Left ventricle myocardium inferior (tissue), 1 donor: ENCODE data around the gene INO80D. TPM values are rescaled to one million over a fixed set of nuclear protein-coding genes. Genes with fewer than 3 reads are reported as not detected.

ENCODE experiments used
- DNase-seq: peaks from one replicate; pipeline ENCODE4 v3.0.0-alpha.2; 2020
- H3K27ac ChIP-seq: fragments of 200-600 bp; replicated peaks from 2 replicates; pipeline ENCODE4 v1.8.0; 2021
- H3K27me3 ChIP-seq: fragments of 200-600 bp; 2 replicates; pipeline ENCODE4 v1.8.0; 2021; ENCODE audit warnings: low read depth
- H3K36me3 ChIP-seq: fragments of 200-600 bp; 2 replicates; pipeline ENCODE4 v1.8.0; 2021
- H3K4me1 ChIP-seq: fragments of 200-600 bp; 2 replicates; pipeline ENCODE4 v1.8.0; 2021
- H3K4me3 ChIP-seq: fragments of 200-600 bp; 2 replicates; pipeline ENCODE4 v1.8.0; 2021; ENCODE audit warnings: mild to moderate bottlenecking, moderate library complexity
- H3K9me3 ChIP-seq: fragments of 200-600 bp; replicated peaks from 2 replicates; pipeline ENCODE4 v1.8.0; 2021
- CTCF ChIP-seq: fragments of 200-600 bp; IDR thresholded peaks from 2 replicates; pipeline ENCODE4 v1.8.0; 2021; ENCODE audit warnings: antibody characterized with exemption, mild to moderate bottlenecking, borderline replicate concordance
- intact Hi-C: fragments of 100-400 bp; cut with micrococcal nuclease; formaldehyde crosslinking; loops from one replicate; pipeline ENCODE4 v1.11.0; 2022
- total RNA-seq: library from RNA; stranded (reverse); fragmentation: NEBNext Ultra II Directional; extraction: Animal tissue kit (Norgen Biotek cat#: 25700); gene quantifications from one replicate; pipeline ENCODE4 v1.2.1, GENCODE V29; 2021
- donor health status: DM: no; HTN: yes; CAD: no; lungs with severe emphysema.

INO80D gene
- total RNA-seq, 1 donor from 2014 or later = 12.8 TPM

- intact Hi-C loops = no loop called here
- no peak for DNase-seq
- Histone ChIP-seq H3K27ac (no peak overlapping the region), H3K4me1 (no peaks in the 10 kb centered on the region), H3K4me3 (no peak overlapping the region), H3K9me3 (peaks cover 1% of the 10 kb centered on the region), H3K36me3 (no peaks in the 10 kb centered on the region), H3K27me3 (peaks cover 21% of the 10 kb centered on the region)
- TF ChIP-seq CTCF = no peak
These were observed 139.7 kb downstream of the INO80D start for GRCh38 chr2:205946226-205946625.

Other genes starting within 250 kb of the INO80D start
- 486 TPM for gene NDUFS1, start 73.3 kb upstream of the INO80D start, total RNA-seq
- 229 TPM for gene EEF1B2, start 73.7 kb upstream of the INO80D start, total RNA-seq
- gene ZDBF2, start 188.5 kb upstream of the INO80D start, total RNA-seq = 8.3 TPM